ENCODE results near the gene HEPACAM.

DNA sequence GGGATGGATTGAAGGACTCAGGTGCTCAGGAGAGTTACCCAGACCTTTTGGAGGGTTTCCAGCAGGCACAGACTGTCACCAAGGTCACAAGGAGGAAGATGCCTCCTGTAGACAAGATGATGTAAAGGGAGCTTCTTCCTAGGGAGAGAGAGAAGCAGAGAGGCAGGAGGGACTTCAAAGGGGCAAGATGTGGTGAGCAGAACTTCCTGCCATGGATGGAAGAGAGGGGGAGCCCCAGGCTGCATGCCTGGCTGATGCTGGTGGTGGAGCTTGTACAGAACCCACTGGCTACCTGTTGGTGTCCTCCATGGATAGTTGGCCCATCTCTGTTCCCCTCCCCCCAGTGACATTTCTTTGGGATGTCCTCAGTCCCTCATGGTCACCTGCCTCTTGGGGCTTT lies 12.6 kb downstream of the HEPACAM start:
- TF ChIP-seq, protein P1, sequence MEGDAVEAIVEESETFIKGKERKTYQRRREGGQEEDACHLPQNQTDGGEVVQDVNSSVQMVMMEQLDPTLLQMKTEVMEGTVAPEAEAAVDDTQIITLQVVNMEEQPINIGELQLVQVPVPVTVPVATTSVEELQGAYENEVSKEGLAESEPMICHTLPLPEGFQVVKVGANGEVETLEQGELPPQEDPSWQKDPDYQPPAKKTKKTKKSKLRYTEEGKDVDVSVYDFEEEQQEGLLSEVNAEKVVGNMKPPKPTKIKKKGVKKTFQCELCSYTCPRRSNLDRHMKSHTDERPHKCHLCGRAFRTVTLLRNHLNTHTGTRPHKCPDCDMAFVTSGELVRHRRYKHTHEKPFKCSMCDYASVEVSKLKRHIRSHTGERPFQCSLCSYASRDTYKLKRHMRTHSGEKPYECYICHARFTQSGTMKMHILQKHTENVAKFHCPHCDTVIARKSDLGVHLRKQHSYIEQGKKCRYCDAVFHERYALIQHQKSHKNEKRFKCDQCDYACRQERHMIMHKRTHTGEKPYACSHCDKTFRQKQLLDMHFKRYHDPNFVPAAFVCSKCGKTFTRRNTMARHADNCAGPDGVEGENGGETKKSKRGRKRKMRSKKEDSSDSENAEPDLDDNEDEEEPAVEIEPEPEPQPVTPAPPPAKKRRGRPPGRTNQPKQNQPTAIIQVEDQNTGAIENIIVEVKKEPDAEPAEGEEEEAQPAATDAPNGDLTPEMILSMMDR (conservative IDR thresholded peaks at IDR 0.05; ENCODE audit: low read depth, low read length) = no peak
- TF ChIP-seq EZH2 (IDR thresholded peaks at IDR 0.05; ENCODE audit: borderline replicate concordance, low read depth, low read length, poor library complexity, severe bottlenecking) = no peak
